B cell (primary cell): ENCODE results near the gene RTN4RL2. TPM values are rescaled to one million over a fixed set of nuclear protein-coding genes. Genes with fewer than 3 reads are reported as not detected.

Source experiments
- ATAC-seq: fragments of 200-7000 bp; cut with Tn5 transposase; one replicate; pipeline ENCODE4 v1.10.0; 2021; ENCODE audit warnings: low read depth, mild to moderate bottlenecking, moderate number of reproducible peaks, moderate library complexity
- CTCF ChIA-PET: fragments of 350-600 bp; sonication (Branson Sonifier 250); formaldehyde crosslinking; loops from one replicate; lab custom pipeline; 2021; ENCODE audit warnings: antibody characterized with exemption, inconsistent platforms; lab: Charles Lee
- POLR2A ChIA-PET: fragments of 350-600 bp; sonication (Branson Sonifier 250); formaldehyde crosslinking; loops from one replicate; lab custom pipeline; 2021; ENCODE audit warnings: antibody characterized with exemption; lab: Charles Lee
- DNase-seq: peaks from one replicate; pipeline ENCODE4 v3.0.0; 2013
- H2AFZ ChIP-seq: 2 replicates; pipeline ENCODE4 v1.6.1; 2012; ENCODE audit warnings: mild to moderate bottlenecking, low read depth, low read length; ENCODE audit not compliant: insufficient read depth, poor library complexity, severe bottlenecking
- H3K27ac ChIP-seq, 2 donors: 1 replicate in 1 of 2; 2 replicates in 1 of 2; pipeline ENCODE4 v1.5.1; 2012 to 2013; ENCODE audit warnings: low read length in 2 of 2, mild to moderate bottlenecking in 2 of 2, moderate library complexity in 1 of 2
- H3K27me3 ChIP-seq, 4 experiments: fragments of 200-600 bp in 1 of 4; sonication (generic) in 1 of 4; replicated peaks in 1 of 4; 1 replicate in 2 of 4; 2 replicates in 2 of 4; pipeline versions ENCODE4 v1.6.1 to v1.7.0; 2013 to 2016; ENCODE audit warnings: low read length in 3 of 4, mild to moderate bottlenecking in 2 of 4, mixed read lengths in 1 of 4, moderate library complexity in 1 of 4; ENCODE audit not compliant: insufficient read depth in 4 of 4, control insufficient read depth in 3 of 4; ENCODE audit errors: control extremely low read depth in 1 of 4
- H3K36me3 ChIP-seq, 2 experiments: replicated peaks in 1 of 2; 1 replicate in 1 of 2; 2 replicates in 1 of 2; pipeline versions ENCODE4 v1.6.1 to v1.7.1; 2013; ENCODE audit warnings: low read length in 1 of 2; ENCODE audit not compliant: insufficient read depth in 2 of 2, control insufficient read depth in 1 of 2; ENCODE audit errors: control extremely low read depth in 1 of 2, extremely low read depth in 1 of 2
- H3K4me1 ChIP-seq, 2 donors: fragments of 200-600 bp in 1 of 2; sonication (generic) in 1 of 2; 1 replicate in 1 of 2; 2 replicates in 1 of 2; pipeline versions ENCODE4 v1.5.1 to v1.6.1; 2013 to 2017; ENCODE audit warnings: low read length in 2 of 2; ENCODE audit not compliant: control insufficient read depth in 2 of 2, insufficient read depth in 2 of 2
- H3K4me2 ChIP-seq: replicated peaks from 2 replicates; pipeline ENCODE3; 2012; ENCODE audit warnings: mild to moderate bottlenecking, low read depth, low read length; ENCODE audit not compliant: poor library complexity, severe bottlenecking
- H3K4me3 ChIP-seq, 5 experiments: fragments of 200-600 bp in 1 of 5; sonication (generic) in 1 of 5; 1 replicate in 3 of 5; 2 replicates in 2 of 5; pipeline versions ENCODE4 v1.5.1 to v1.7.0; 2011 to 2016; ENCODE audit warnings: low read length in 4 of 5, mild to moderate bottlenecking in 4 of 5, low read depth in 2 of 5, control low read depth in 1 of 5, moderate library complexity in 1 of 5; ENCODE audit not compliant: insufficient read depth in 1 of 5; ENCODE audit errors: control extremely low read depth in 1 of 5, extremely low read depth in 1 of 5
- H3K79me2 ChIP-seq: fragments of 200-600 bp; sonication (generic); one replicate; pipeline ENCODE4 v1.6.0; 2016; ENCODE audit warnings: low read length; ENCODE audit not compliant: control insufficient read depth, insufficient read depth
- H3K9ac ChIP-seq: fragments of 200-600 bp; sonication (generic); 2 replicates; pipeline ENCODE4 v1.6.1; 2017; ENCODE audit warnings: mild to moderate bottlenecking, low read length, moderate library complexity
- H3K9me3 ChIP-seq, 3 donors: one replicate each; pipeline versions ENCODE4 v1.6.1 to v1.7.1; 2013; ENCODE audit warnings: low read length in 2 of 3; ENCODE audit not compliant: control insufficient read depth in 2 of 3, insufficient read depth in 1 of 3; ENCODE audit errors: control extremely low read depth in 1 of 3
- H4K20me1 ChIP-seq: 2 replicates; pipeline ENCODE4 v1.6.0; 2012; ENCODE audit warnings: mild to moderate bottlenecking, low read length; ENCODE audit not compliant: insufficient read depth, control insufficient read depth, poor library complexity, severe bottlenecking
- H3K27ac Mint-ChIP-seq: one replicate; pipeline ENCODE4 v1.8.0; 2021; ENCODE audit warnings: mixed read lengths
- H3K27me3 Mint-ChIP-seq: one replicate; pipeline ENCODE4 v1.8.0; 2021; ENCODE audit warnings: mixed read lengths
- H3K4me1 Mint-ChIP-seq: one replicate; pipeline ENCODE4 v1.8.0; 2021; ENCODE audit warnings: mixed read lengths
- H3K4me3 Mint-ChIP-seq: one replicate; pipeline ENCODE4 v1.8.0; 2021; ENCODE audit warnings: mixed read lengths
- H3K9me3 Mint-ChIP-seq: one replicate; pipeline ENCODE4 v1.8.0; 2022; ENCODE audit warnings: mixed read lengths; ENCODE audit not compliant: insufficient read depth
- EZH2 ChIP-seq: IDR thresholded peaks from 2 replicates; pipeline ENCODE4 v1.6.1; 2012; ENCODE audit warnings: borderline replicate concordance, low read depth, mild to moderate bottlenecking, moderate library complexity, low read length; ENCODE audit not compliant: insufficient read depth, poor library complexity, severe bottlenecking
- WGBS: methylation state at CpG from one replicate; pipeline ENCODE4 v1.1.5; 2013; ENCODE audit warnings: missing lambda C conversion rate; ENCODE audit not compliant: insufficient coverage; 5-methylcytosine and 5-hydroxymethylcytosine counted together
- intact Hi-C: fragments of 100-400 bp; cut with micrococcal nuclease; formaldehyde crosslinking; loops from one replicate; pipeline ENCODE4 v1.10.0; 2022
- polyA plus RNA-seq: library from polyadenylated mRNA; depleted of rRNA; stranded (reverse); fragments of >200 nt; gene quantifications from 2 replicates; pipeline ENCODE4 v1.2.3, GENCODE V29; 2012
- total RNA-seq, 2 donors: library from RNA; stranded (reverse); fragments of 120-200 nt in 1 of 2; gene quantifications; 1 replicate in 1 of 2; 2 replicates in 1 of 2; pipeline versions ENCODE4 v1.2.3 to v1.2.4, GENCODE V29; 2013 to 2022
- TF ChIP-seq, protein P1 (sequence below): fragments of 200-600 bp; IDR thresholded peaks from one replicate; pipeline ENCODE4 v1.8.0; 2022; ENCODE audit warnings: antibody characterized with exemption, mild to moderate bottlenecking

RTN4RL2 gene
- total and polyA plus RNA-seq, 2 donors (not counting 1 experiment from before 2014, with no cell fraction given), result 0.12 to 0.13 TPM

DNA sequence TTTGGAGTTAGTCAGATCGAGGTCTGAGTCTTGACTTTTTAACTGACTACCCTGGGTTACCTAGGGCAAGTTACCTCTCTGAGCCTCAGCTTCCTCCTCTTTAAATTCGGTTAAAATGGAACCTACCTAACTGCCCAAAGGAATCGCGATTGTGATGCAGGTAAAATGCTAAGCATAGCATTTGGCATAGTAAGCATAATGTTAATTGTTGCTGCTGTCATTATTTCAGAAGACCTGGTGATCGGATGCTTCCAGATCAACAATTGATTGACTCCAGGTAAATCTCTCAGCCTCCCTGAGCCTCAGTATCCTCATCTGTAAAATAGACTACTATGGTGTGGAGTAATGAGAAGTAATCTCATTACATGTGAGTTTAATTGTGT is 55.7 kb downstream of the RTN4RL2 start:
- ChIA-PET POLR2A (interaction anchor here (0.6 to 1.3 kb wide), 4 partner anchors 11 to 360 kb away, joined by 3 to 4 read pairs (median 3); no protein-coding TSS in a partner anchor), CTCF (interaction anchor here (0.7 to 6.6 kb wide), 7 partner anchors 11 to 128 kb away, joined by 3 to 98 read pairs (median 6); partner anchors contain the start of gene TIMM10)
- intact Hi-C loops, result loop anchor here (5.0 kb wide), 1 partner anchor 34 kb away; no protein-coding TSS in a partner anchor
- Histone ChIP-seq H2AFZ (peak overlapping the region; percentile 98), H3K79me2 (no peaks in the 10 kb centered on the region), H3K4me1 (peaks cover 6 to 22% of the 10 kb centered on the region in 2 donors), H3K36me3 (no peaks in the 10 kb centered on the region), H3K9me3 (no peaks in the 10 kb centered on the region), H3K9ac (peak overlapping the region; percentile 81), H4K20me1 (no peaks in the 10 kb centered on the region), H3K4me3 (peak overlapping the region in 4 of 5 experiments; percentile 60 to 93 (median 82)), H3K27me3 (no peaks in the 10 kb centered on the region), H3K4me2 (peak overlapping the region; percentile 97), H3K27ac (peak overlapping the region in 1 of 2 donors; percentile 34)
- Mint-ChIP-seq H3K9me3 (no peaks in the 10 kb centered on the region), H3K4me1 (peaks cover 30% of the 10 kb centered on the region), H3K27ac (peak overlapping the region; percentile 67), H3K27me3 (no peaks in the 10 kb centered on the region), H3K4me3 (peak overlapping the region; percentile 97)
- ATAC-seq (no peak), DNase-seq (no peak)
- WGBS, result 0% methylated on average over 2 of the region's 5 CpGs
- TF ChIP-seq EZH2, result no peak
- TF ChIP-seq, protein P1, sequence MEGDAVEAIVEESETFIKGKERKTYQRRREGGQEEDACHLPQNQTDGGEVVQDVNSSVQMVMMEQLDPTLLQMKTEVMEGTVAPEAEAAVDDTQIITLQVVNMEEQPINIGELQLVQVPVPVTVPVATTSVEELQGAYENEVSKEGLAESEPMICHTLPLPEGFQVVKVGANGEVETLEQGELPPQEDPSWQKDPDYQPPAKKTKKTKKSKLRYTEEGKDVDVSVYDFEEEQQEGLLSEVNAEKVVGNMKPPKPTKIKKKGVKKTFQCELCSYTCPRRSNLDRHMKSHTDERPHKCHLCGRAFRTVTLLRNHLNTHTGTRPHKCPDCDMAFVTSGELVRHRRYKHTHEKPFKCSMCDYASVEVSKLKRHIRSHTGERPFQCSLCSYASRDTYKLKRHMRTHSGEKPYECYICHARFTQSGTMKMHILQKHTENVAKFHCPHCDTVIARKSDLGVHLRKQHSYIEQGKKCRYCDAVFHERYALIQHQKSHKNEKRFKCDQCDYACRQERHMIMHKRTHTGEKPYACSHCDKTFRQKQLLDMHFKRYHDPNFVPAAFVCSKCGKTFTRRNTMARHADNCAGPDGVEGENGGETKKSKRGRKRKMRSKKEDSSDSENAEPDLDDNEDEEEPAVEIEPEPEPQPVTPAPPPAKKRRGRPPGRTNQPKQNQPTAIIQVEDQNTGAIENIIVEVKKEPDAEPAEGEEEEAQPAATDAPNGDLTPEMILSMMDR, result no peak

DNA sequence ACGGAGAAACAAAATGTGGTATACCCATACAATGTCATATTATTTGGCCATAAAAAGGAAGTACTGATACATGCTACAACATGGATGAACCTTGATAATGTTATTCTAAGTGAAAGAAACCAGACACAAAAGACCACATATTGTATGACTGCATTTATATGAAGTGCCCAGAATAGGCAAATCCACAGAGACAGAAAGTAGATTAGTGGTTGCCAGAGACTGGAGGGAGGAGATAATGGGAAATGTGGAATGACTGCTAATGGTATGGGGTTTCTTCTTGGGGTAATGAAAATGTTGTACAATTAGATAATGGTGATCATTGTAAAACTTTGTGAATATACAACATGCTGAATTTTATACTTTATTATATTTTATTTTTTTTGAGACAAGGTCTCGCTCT is 60.8 kb downstream of the RTN4RL2 start:
- H3K4me3 ChIP-seq, result no peak overlapping the region
- no peak overlapping the region for H3K4me2 ChIP-seq
- intact Hi-C loops, result no loop called here
- CTCF ChIA-PET, result interaction anchor here (0.8 to 3.6 kb wide), 5 partner anchors 22 to 90 kb away, joined by 3 to 24 read pairs (median 4); no protein-coding TSS in a partner anchor
- H2AFZ ChIP-seq, result no peak overlapping the region
- Mint-ChIP-seq H3K4me1 (peaks cover 2% of the 10 kb centered on the region), H3K4me3 (no peak overlapping the region), H3K9me3 (no peaks in the 10 kb centered on the region), H3K27me3 (no peaks in the 10 kb centered on the region), H3K27ac (no peak overlapping the region)
- no peaks in the 10 kb centered on the region for H3K27me3 ChIP-seq
- POLR2A ChIA-PET, result no interaction called here
- WGBS, result no CpG with 5 or more reads among the region's 2 CpGs
- TF ChIP-seq, protein P1, result no peak
- no peak for TF ChIP-seq EZH2
- ATAC-seq (no peak), DNase-seq (no peak)
- no peaks in the 10 kb centered on the region for H4K20me1 ChIP-seq
- no peak overlapping the region for H3K9ac ChIP-seq
- peaks cover 1 to 2% of the 10 kb centered on the region in 2 donors for H3K4me1 ChIP-seq
- no peaks in the 10 kb centered on the region for H3K36me3 ChIP-seq
- H3K9me3 ChIP-seq, result no peaks in the 10 kb centered on the region
- no peak overlapping the region for H3K27ac ChIP-seq
- H3K79me2 ChIP-seq, result no peaks in the 10 kb centered on the region
